ENCODE data around the gene PSAT1.

GRCh38 chr9:78314953-78315870, 18.3 kb downstream of the PSAT1 start:
- no peak for TF ChIP-seq SP1 (IDR thresholded peaks at IDR 0.05; ENCODE audit: low read depth)
- TF ChIP-seq RAD21 (IDR thresholded peaks at IDR 0.05; ENCODE audit: low read depth), result no peak
- TF ChIP-seq CEBPB (IDR thresholded peaks at IDR 0.05; ENCODE audit: low read depth), result no peak
- no peak for TF ChIP-seq TCF7L2 (IDR thresholded peaks at IDR 0.05; ENCODE audit: borderline replicate concordance, extremely low read depth, insufficient read depth, insufficient read length)
- no peak for TF ChIP-seq POLR2AphosphoS5 (IDR thresholded peaks at IDR 0.05; ENCODE audit: low read depth, low read length)
- TF ChIP-seq CTCF (IDR thresholded peaks at IDR 0.05 in 2 of 3, conservative IDR thresholded peaks at IDR 0.05 in 1 of 3; ENCODE audit: borderline replicate concordance in 1 of 3, insufficient read depth in 1 of 3, low read depth in 2 of 3, low read length in 2 of 3), result no peak
- no peak for TF ChIP-seq JUND (IDR thresholded peaks at IDR 0.05)

Data from HCT116 (cell line).